PC-9 (cell line): ENCODE results near the gene CDK5RAP3.

Experiments used
- EZH2 ChIP-seq: fragments of 200-600 bp; sonication (generic); IDR thresholded peaks from 2 replicates; pipeline ENCODE4 v1.8.0; 2017; ENCODE audit warnings: antibody characterized with exemption, low read depth
- TF ChIP-seq, protein P1 (sequence below): fragments of 200-600 bp; sonication (generic); conservative IDR thresholded peaks from 2 replicates; pipeline ENCODE4 v1.6.1; 2017; ENCODE audit warnings: mixed run types, antibody characterized with exemption, mild to moderate bottlenecking, moderate library complexity

DNA sequence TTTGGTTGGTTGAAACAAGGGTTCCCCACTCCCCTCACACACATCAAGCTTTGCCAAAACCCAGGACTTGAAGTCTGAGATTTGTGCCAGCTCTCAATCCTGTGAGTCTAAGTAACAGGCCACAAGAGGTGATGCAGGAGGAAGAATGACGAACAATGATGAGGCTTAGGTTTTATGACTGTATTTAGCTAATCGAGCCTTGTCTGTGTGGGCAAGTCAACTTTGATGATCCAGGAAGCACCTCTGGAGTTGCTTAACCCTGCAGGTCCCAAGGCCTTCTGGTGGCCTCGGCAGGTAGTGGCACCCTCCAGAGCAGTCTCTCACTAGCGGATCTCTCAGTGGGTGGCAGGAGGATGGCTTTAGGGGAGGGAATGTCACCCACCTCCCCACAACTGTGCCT, 28.7 kb downstream of the CDK5RAP3 start:
- TF ChIP-seq, protein P1, sequence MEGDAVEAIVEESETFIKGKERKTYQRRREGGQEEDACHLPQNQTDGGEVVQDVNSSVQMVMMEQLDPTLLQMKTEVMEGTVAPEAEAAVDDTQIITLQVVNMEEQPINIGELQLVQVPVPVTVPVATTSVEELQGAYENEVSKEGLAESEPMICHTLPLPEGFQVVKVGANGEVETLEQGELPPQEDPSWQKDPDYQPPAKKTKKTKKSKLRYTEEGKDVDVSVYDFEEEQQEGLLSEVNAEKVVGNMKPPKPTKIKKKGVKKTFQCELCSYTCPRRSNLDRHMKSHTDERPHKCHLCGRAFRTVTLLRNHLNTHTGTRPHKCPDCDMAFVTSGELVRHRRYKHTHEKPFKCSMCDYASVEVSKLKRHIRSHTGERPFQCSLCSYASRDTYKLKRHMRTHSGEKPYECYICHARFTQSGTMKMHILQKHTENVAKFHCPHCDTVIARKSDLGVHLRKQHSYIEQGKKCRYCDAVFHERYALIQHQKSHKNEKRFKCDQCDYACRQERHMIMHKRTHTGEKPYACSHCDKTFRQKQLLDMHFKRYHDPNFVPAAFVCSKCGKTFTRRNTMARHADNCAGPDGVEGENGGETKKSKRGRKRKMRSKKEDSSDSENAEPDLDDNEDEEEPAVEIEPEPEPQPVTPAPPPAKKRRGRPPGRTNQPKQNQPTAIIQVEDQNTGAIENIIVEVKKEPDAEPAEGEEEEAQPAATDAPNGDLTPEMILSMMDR: no peak
- TF ChIP-seq EZH2: no peak
